ENCODE measurements around the gene MFN1.

Gene MFN1

DNA sequence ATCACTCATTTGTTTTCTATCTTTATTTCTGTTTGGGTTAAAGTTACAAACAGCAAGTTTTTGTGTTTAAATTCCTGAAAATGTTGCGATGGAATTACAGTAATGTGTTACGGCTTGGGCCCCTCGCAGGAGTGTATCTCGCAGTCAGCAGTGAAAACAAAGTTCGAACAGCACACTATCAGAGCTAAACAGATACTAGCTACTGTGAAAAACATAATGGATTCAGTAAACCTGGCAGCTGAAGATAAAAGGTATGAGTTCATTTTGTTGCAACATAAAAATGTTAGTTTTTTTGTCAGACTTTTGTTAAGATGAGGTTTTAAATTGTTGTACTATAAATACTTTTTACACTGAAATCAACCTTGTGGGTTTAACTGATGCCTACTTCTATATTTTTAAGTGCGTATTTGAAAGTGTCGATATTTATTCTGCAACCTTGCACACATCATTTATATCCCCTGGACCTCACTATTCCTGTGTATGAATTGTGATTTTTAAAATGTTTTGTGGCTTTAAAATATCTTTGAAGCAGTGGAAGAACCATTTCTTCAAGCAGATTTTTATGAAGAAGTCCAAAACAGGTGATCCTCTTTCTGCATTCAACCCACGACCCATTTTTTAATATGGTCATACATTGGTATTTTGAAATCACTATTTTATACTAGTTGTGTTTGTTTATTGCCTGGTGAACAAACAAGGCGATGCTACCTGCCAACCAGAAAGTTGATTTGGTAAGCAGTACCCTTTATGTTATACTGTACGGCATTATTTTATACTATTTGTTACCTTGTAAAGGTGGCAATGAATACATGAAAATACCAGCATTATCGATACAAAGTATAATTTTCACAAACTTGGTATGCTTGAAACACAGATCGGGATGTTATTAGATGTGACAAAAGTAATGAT is 27.8 kb downstream of the MFN1 start:
- DNase-seq (ENCODE audit: extremely low read depth, low read depth): no peak
- H3K4me3 ChIP-seq (replicated peaks; ENCODE audit: low read depth, low read length): no peak overlapping the region
- TF ChIP-seq, protein P1, sequence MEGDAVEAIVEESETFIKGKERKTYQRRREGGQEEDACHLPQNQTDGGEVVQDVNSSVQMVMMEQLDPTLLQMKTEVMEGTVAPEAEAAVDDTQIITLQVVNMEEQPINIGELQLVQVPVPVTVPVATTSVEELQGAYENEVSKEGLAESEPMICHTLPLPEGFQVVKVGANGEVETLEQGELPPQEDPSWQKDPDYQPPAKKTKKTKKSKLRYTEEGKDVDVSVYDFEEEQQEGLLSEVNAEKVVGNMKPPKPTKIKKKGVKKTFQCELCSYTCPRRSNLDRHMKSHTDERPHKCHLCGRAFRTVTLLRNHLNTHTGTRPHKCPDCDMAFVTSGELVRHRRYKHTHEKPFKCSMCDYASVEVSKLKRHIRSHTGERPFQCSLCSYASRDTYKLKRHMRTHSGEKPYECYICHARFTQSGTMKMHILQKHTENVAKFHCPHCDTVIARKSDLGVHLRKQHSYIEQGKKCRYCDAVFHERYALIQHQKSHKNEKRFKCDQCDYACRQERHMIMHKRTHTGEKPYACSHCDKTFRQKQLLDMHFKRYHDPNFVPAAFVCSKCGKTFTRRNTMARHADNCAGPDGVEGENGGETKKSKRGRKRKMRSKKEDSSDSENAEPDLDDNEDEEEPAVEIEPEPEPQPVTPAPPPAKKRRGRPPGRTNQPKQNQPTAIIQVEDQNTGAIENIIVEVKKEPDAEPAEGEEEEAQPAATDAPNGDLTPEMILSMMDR (IDR thresholded peaks at IDR 0.05; ENCODE audit: low read depth, low read length, missing control alignments): no peak

DNA sequence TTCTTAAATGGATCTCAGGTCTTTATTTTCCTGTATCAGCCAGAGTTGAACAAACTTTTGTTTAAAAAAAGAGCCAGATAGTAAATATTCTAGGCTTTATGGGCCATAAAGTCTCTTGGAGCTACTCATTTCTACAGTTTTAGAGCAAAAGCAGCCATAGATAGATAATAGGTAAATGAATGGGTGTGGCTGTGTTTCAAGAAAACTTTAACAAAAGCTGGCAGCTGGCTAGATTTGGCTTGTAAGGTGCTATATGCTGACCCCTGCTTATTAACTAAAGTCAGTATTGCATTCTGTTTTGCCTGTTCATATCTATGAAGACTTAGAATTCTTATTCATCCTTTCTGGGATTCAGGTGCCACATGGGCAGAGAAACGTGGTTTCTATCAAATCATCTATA is 29.0 kb downstream of the MFN1 start:
- no peak overlapping the region for H3K4me3 ChIP-seq (replicated peaks; ENCODE audit: low read depth, low read length)
- TF ChIP-seq, protein P1 (IDR thresholded peaks at IDR 0.05; ENCODE audit: low read depth, low read length, missing control alignments): no peak
- no peak for DNase-seq (ENCODE audit: extremely low read depth, low read depth)

DNA sequence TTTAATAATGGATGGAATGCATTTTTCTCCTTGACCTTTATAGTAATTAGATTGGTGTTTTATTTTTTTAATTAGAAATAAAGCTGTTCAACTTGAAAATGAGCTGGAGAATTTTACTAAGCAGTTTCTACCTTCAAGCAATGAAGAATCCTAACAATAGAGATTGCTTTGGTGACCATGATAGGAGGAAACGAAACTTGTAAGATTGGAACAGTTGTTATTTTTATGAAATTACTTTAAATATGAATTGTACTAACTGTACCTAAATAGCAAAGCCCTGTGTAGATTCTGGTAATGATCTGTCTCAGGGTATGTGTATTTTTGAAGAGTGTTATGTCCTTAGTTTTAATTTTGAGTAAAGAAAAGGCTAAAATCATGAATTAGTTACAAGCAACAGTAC is 44.4 kb downstream of the MFN1 start:
- no peak overlapping the region for H3K4me3 ChIP-seq (replicated peaks; ENCODE audit: low read depth, low read length)
- no peak for DNase-seq (ENCODE audit: extremely low read depth, low read depth)
- TF ChIP-seq, protein P1 (IDR thresholded peaks at IDR 0.05; ENCODE audit: low read depth, low read length, missing control alignments): no peak

DNA sequence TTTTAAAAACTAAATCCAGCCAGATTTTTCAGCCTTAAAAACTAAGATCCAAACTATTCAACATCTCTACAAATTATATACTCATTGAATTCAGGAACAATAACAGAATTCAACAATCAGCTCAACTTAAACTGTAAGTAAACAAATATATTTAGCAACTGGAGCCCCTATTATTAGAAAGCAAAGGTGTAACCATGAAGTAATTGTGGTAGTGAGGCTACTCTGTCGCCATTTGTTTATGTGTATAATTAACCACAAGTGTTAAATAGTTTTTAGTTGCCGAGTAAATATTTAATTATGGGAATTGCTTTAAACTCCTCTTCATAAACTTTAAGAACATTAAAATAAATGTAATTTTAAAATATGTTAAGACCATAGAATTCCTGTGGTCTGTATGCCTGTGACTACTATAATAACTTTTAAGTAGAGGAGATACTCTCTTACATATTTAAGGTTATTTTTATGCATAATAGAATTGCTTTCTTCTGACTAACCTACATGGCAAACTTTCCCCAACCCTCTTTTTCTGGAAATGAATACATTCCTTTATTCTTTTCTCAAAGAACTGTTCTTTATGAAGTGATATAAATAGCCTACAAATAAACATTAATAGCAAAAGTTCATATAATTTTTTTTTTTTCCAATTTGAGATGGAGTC is 51.2 kb downstream of the MFN1 start:
- TF ChIP-seq, protein P1 (IDR thresholded peaks at IDR 0.05; ENCODE audit: low read depth, low read length, missing control alignments): no peak
- DNase-seq (ENCODE audit: extremely low read depth, low read depth): no peak
- no peak overlapping the region for H3K4me3 ChIP-seq (replicated peaks; ENCODE audit: low read depth, low read length)

DNA sequence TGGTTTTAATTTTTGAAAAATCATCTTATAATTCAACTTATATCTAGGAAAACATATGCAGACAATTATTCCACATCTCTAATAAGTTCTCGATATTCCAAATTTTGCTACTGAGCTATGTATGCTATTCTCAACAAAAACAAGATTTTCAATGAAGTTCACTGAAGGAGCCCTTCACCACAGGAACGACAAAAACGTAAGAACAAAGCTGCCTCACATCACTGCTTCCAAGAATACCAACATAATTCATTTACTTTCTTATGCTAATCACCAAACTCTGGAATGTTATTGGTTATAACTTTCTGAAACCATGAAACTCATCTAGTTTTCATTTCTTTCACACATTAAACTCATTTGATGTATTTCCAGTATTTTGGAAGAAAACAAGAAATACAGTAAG is 54.1 kb downstream of the MFN1 start:
- DNase-seq (ENCODE audit: extremely low read depth, low read depth): no peak
- no peak overlapping the region for H3K4me3 ChIP-seq (replicated peaks; ENCODE audit: low read depth, low read length)
- TF ChIP-seq, protein P1 (IDR thresholded peaks at IDR 0.05; ENCODE audit: low read depth, low read length, missing control alignments): no peak

DNA sequence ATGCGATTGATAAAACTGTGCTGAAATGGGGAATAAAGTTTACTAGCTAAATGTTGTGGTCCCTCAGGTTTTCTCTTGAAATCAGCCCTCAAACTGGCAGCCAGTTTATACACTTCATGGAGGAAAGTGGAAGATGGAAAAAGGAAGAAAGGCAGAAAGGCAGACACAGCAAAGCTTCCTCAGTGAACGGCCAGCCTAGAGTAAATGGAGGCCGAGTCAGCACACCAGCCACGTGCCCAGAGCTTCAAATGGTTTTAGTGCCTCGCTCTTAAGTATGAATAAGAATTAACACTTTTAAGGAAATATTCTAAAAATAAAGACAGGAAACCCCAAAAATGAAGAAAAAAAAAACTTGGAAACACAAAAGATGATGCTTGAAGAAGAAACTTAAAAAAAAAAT is 55.5 kb downstream of the MFN1 start:
- DNase-seq (ENCODE audit: extremely low read depth, low read depth): no peak
- H3K4me3 ChIP-seq (replicated peaks; ENCODE audit: low read depth, low read length): no peak overlapping the region
- TF ChIP-seq, protein P1 (IDR thresholded peaks at IDR 0.05; ENCODE audit: low read depth, low read length, missing control alignments): no peak
